ENCODE measurements around the gene PCP4.

The PCP4 gene

GRCh38 chr21:39972976-39973770 is 105.9 kb downstream of the PCP4 start:
- DNase-seq (ENCODE audit: low read depth), result no peak

- no peak for DNase-seq (ENCODE audit: low read depth)
Observed at GRCh38 chr21:39976800-39977199, 109.6 kb downstream of the PCP4 start.

All from activated T-helper 9 cell treated with anti-CD3 and anti-CD28 coated beads, Interleukin-2, amount 50 U/mL, for 16 hours (primary cell).